Activated CD4-positive, alpha-beta memory T cell treated with anti-CD3 and anti-CD28 coated beads for 36 hours (primary cell): Measurements from ENCODE around the gene THADA. TPM values are rescaled to one million over a fixed set of nuclear protein-coding genes. Genes with fewer than 3 reads are reported as not detected.

ENCODE experiments used
- CTCF ChIA-PET: fragments of 350-600 bp; sonication (Branson Sonifier 250); formaldehyde crosslinking; loops from one replicate; lab custom pipeline; 2021; ENCODE audit warnings: antibody characterized with exemption, inconsistent platforms; lab: Charles Lee
- POLR2A ChIA-PET: fragments of 350-600 bp; sonication (Branson Sonifier 250); formaldehyde crosslinking; loops from one replicate; lab custom pipeline; 2021; ENCODE audit warnings: antibody characterized with exemption; lab: Charles Lee
- DNase-seq: peaks from one replicate; pipeline ENCODE4 v3.0.0-alpha.2; 2020
- H3K27ac Mint-ChIP-seq: one replicate; pipeline ENCODE4 v1.8.0; 2021; ENCODE audit warnings: mixed read lengths
- H3K27me3 Mint-ChIP-seq: one replicate; pipeline ENCODE4 v1.8.0; 2021; ENCODE audit warnings: mixed read lengths
- H3K36me3 Mint-ChIP-seq: one replicate; pipeline ENCODE4 v1.8.0; 2021; ENCODE audit warnings: mixed read lengths
- H3K4me1 Mint-ChIP-seq: one replicate; pipeline ENCODE4 v1.8.0; 2021; ENCODE audit warnings: low read depth, mixed read lengths
- H3K4me3 Mint-ChIP-seq: one replicate; pipeline ENCODE4 v1.8.0; 2021; ENCODE audit warnings: mild to moderate bottlenecking, mixed read lengths
- H3K9me3 Mint-ChIP-seq: one replicate; pipeline ENCODE4 v1.8.0; 2021; ENCODE audit warnings: mixed read lengths
- intact Hi-C: fragments of 100-400 bp; cut with micrococcal nuclease; formaldehyde crosslinking; loops from one replicate; pipeline ENCODE4 v1.15.1; 2023
- total RNA-seq, 2 experiments: library from RNA; stranded (reverse); gene quantifications; one replicate each; pipeline ENCODE4 v1.2.3, GENCODE V29; 2021

Gene THADA
- total RNA-seq, 2 experiments from 2014 or later: 39.0 to 46.6 TPM

- Mint-ChIP-seq H3K4me3 (no peak overlapping the region), H3K27ac (no peak overlapping the region), H3K36me3 (peaks cover 26% of the 10 kb centered on the region), H3K27me3 (no peaks in the 10 kb centered on the region), H3K4me1 (peaks cover 3% of the 10 kb centered on the region), H3K9me3 (no peaks in the 10 kb centered on the region)
- no peak for DNase-seq
- intact Hi-C loops: no loop called here
- ChIA-PET POLR2A (no interaction called here), CTCF (no interaction called here)
Observed at GRCh38 chr2:43332653-43333052, 263.2 kb downstream of the THADA start.

- no peak for DNase-seq
- peaks cover 20% of the 10 kb centered on the region for H3K36me3 Mint-ChIP-seq
- no peaks in the 10 kb centered on the region for H3K4me1 Mint-ChIP-seq
- H3K27ac Mint-ChIP-seq: no peak overlapping the region
- no peak overlapping the region for H3K4me3 Mint-ChIP-seq
- intact Hi-C loops: no loop called here
- H3K9me3 Mint-ChIP-seq: no peaks in the 10 kb centered on the region
- no peaks in the 10 kb centered on the region for H3K27me3 Mint-ChIP-seq
- ChIA-PET POLR2A (no interaction called here), CTCF (no interaction called here)
Observed at GRCh38 chr2:43331422-43331821, 264.4 kb downstream of the THADA start.

GRCh38 chr2:43329637-43330036 is 266.2 kb downstream of the THADA start:
- Mint-ChIP-seq H3K27me3 (no peaks in the 10 kb centered on the region), H3K9me3 (no peaks in the 10 kb centered on the region), H3K27ac (no peak overlapping the region), H3K4me1 (no peaks in the 10 kb centered on the region), H3K4me3 (no peak overlapping the region), H3K36me3 (peaks cover 18% of the 10 kb centered on the region)
- CTCF ChIA-PET: interaction anchor here (0.7 kb wide), 1 partner anchor 122 kb away, joined by 3 read pairs; no protein-coding TSS in a partner anchor
- POLR2A ChIA-PET: no interaction called here
- DNase-seq: no peak
- intact Hi-C loops: no loop called here

- no peaks in the 10 kb centered on the region for H3K4me1 Mint-ChIP-seq
- no peak overlapping the region for H3K4me3 Mint-ChIP-seq
- intact Hi-C loops: no loop called here
- H3K36me3 Mint-ChIP-seq: peaks cover 17% of the 10 kb centered on the region
- H3K27me3 Mint-ChIP-seq: no peaks in the 10 kb centered on the region
- H3K9me3 Mint-ChIP-seq: no peaks in the 10 kb centered on the region
- CTCF ChIA-PET: interaction anchor here (0.7 kb wide), 1 partner anchor 123 kb away, joined by 3 read pairs; no protein-coding TSS in a partner anchor
- DNase-seq: no peak
- POLR2A ChIA-PET: no interaction called here
- no peak overlapping the region for H3K27ac Mint-ChIP-seq
Observed at GRCh38 chr2:43328832-43329231, 267.0 kb downstream of the THADA start.

GRCh38 chr2:43328133-43328532 is 267.7 kb downstream of the THADA start:
- peaks cover 17% of the 10 kb centered on the region for H3K36me3 Mint-ChIP-seq
- H3K27me3 Mint-ChIP-seq: no peaks in the 10 kb centered on the region
- no peak overlapping the region for H3K4me3 Mint-ChIP-seq
- CTCF ChIA-PET: no interaction called here
- H3K4me1 Mint-ChIP-seq: no peaks in the 10 kb centered on the region
- DNase-seq: no peak
- intact Hi-C loops: no loop called here
- H3K9me3 Mint-ChIP-seq: no peaks in the 10 kb centered on the region
- no peak overlapping the region for H3K27ac Mint-ChIP-seq
- POLR2A ChIA-PET: no interaction called here

GRCh38 chr2:43327119-43327518 is 268.7 kb downstream of the THADA start:
- Mint-ChIP-seq H3K27ac (no peak overlapping the region), H3K36me3 (peaks cover 12% of the 10 kb centered on the region), H3K4me3 (no peak overlapping the region), H3K27me3 (no peaks in the 10 kb centered on the region), H3K4me1 (no peaks in the 10 kb centered on the region), H3K9me3 (no peaks in the 10 kb centered on the region)
- intact Hi-C loops: no loop called here
- ChIA-PET CTCF (no interaction called here), POLR2A (no interaction called here)
- no peak for DNase-seq

- H3K27ac Mint-ChIP-seq: no peak overlapping the region
- POLR2A ChIA-PET: interaction anchor here (0.6 kb wide), 1 partner anchor 259 kb away, joined by 6 read pairs; no protein-coding TSS in a partner anchor
- CTCF ChIA-PET: no interaction called here
Observed at GRCh38 chr2:43326101-43326825, 269.6 kb downstream of the THADA start.

GRCh38 chr2:43325107-43325811 is 270.6 kb downstream of the THADA start:
- Mint-ChIP-seq H3K9me3 (no peaks in the 10 kb centered on the region), H3K4me1 (no peaks in the 10 kb centered on the region), H3K27ac (no peak overlapping the region), H3K27me3 (no peaks in the 10 kb centered on the region), H3K36me3 (peaks cover 17% of the 10 kb centered on the region), H3K4me3 (no peak overlapping the region)
- POLR2A ChIA-PET: no interaction called here
- DNase-seq: no peak
- CTCF ChIA-PET: no interaction called here
- intact Hi-C loops: no loop called here

More at GRCh38 chr2:43326101-43326825, 269.6 kb downstream of the THADA start:
- no peaks in the 10 kb centered on the region for H3K4me1 Mint-ChIP-seq
- no peaks in the 10 kb centered on the region for H3K27me3 Mint-ChIP-seq
- intact Hi-C loops: no loop called here
- H3K36me3 Mint-ChIP-seq: peaks cover 12% of the 10 kb centered on the region
- no peaks in the 10 kb centered on the region for H3K9me3 Mint-ChIP-seq
- no peak for DNase-seq
- H3K4me3 Mint-ChIP-seq: no peak overlapping the region

GRCh38 chr2:43324259-43325106 is 271.4 kb downstream of the THADA start:
- no peak overlapping the region for H3K4me3 Mint-ChIP-seq
- intact Hi-C loops: no loop called here
- CTCF ChIA-PET: no interaction called here

GRCh38 chr2:43323857-43324256 is 272.0 kb downstream of the THADA start:
- no peaks in the 10 kb centered on the region for H3K4me1 Mint-ChIP-seq
- no peaks in the 10 kb centered on the region for H3K9me3 Mint-ChIP-seq
- DNase-seq: no peak
- H3K36me3 Mint-ChIP-seq: peaks cover 19% of the 10 kb centered on the region
- intact Hi-C loops: no loop called here
- POLR2A ChIA-PET: no interaction called here
- H3K27ac Mint-ChIP-seq: no peak overlapping the region
- CTCF ChIA-PET: no interaction called here
- no peak overlapping the region for H3K4me3 Mint-ChIP-seq
- H3K27me3 Mint-ChIP-seq: no peaks in the 10 kb centered on the region

More at GRCh38 chr2:43324259-43325106, 271.4 kb downstream of the THADA start:
- H3K4me1 Mint-ChIP-seq: no peaks in the 10 kb centered on the region
- no peak for DNase-seq
- no peaks in the 10 kb centered on the region for H3K9me3 Mint-ChIP-seq
- no peaks in the 10 kb centered on the region for H3K27me3 Mint-ChIP-seq
- POLR2A ChIA-PET: no interaction called here
- H3K36me3 Mint-ChIP-seq: peaks cover 19% of the 10 kb centered on the region
- H3K27ac Mint-ChIP-seq: no peak overlapping the region

GRCh38 chr2:43321446-43321845 is 274.4 kb downstream of the THADA start:
- DNase-seq: no peak
- Mint-ChIP-seq H3K4me1 (no peaks in the 10 kb centered on the region), H3K27ac (no peak overlapping the region), H3K27me3 (no peaks in the 10 kb centered on the region), H3K9me3 (no peaks in the 10 kb centered on the region), H3K36me3 (peaks cover 17% of the 10 kb centered on the region), H3K4me3 (no peak overlapping the region)
- intact Hi-C loops: no loop called here
- POLR2A ChIA-PET: no interaction called here
- CTCF ChIA-PET: no interaction called here

GRCh38 chr2:43319541-43319940 is 276.3 kb downstream of the THADA start:
- ChIA-PET CTCF (interaction anchor here (1.1 kb wide), 1 partner anchor 285 kb away, joined by 4 read pairs; no protein-coding TSS in a partner anchor), POLR2A (no interaction called here)
- Mint-ChIP-seq H3K27me3 (no peaks in the 10 kb centered on the region), H3K4me1 (peaks cover 9% of the 10 kb centered on the region), H3K27ac (no peak overlapping the region), H3K36me3 (peaks cover 18% of the 10 kb centered on the region), H3K4me3 (no peak overlapping the region), H3K9me3 (no peaks in the 10 kb centered on the region)
- no peak for DNase-seq
- intact Hi-C loops: no loop called here
